Heart left ventricle (tissue), 16 donors: ENCODE data around the gene PRDM8. TPM values are rescaled to one million over a fixed set of nuclear protein-coding genes. Genes with fewer than 3 reads are reported as not detected.
"Not testable (repeated sequence)": the region's sequence is repeated elsewhere in the genome, so short reads cannot be mapped to it uniquely, and the experiment has no call there.

ENCODE experiments used
- ATAC-seq, 4 donors: fragments of 200-7000 bp; cut with Tn5 transposase; one replicate each; pipeline ENCODE4 v1.9.1; 2020 to 2022; ENCODE audit warnings: moderate library complexity in 4 of 4, mild to moderate bottlenecking in 3 of 4, moderate number of reproducible peaks in 1 of 4
- DNase-seq, 5 donors: peaks; one replicate each; pipeline ENCODE4 v3.0.0-alpha.2; 2020
- H3K27ac ChIP-seq, 12 donors: fragments of 200-600 bp; sonication (generic) in 4 of 12; one replicate each; pipeline versions ENCODE4 v1.5.0 to v1.8.0; 2016 to 2022; ENCODE audit warnings: mild to moderate bottlenecking in 2 of 12
- H3K27me3 ChIP-seq, 9 donors: fragments of 200-600 bp; sonication (generic) in 2 of 9; one replicate each; pipeline versions ENCODE4 v1.5.1 to v1.8.0; 2016 to 2022; ENCODE audit warnings: mild to moderate bottlenecking in 3 of 9
- H3K36me3 ChIP-seq, 9 donors: fragments of 200-600 bp; sonication (generic) in 2 of 9; one replicate each; pipeline versions ENCODE4 v1.5.0 to v1.8.0; 2018 to 2022; ENCODE audit warnings: mild to moderate bottlenecking in 2 of 9
- H3K4me1 ChIP-seq, 12 donors: fragments of 200-600 bp; sonication (generic) in 4 of 12; one replicate each; pipeline versions ENCODE4 v1.5.0 to v1.8.0; 2016 to 2022; ENCODE audit warnings: mild to moderate bottlenecking in 3 of 12
- H3K4me3 ChIP-seq, 12 donors: fragments of 200-600 bp; sonication (generic) in 4 of 12; one replicate each; pipeline versions ENCODE4 v1.5.0 to v1.8.0; 2017 to 2022; ENCODE audit warnings: mild to moderate bottlenecking in 9 of 12, moderate library complexity in 4 of 12
- H3K9me3 ChIP-seq, 12 donors: fragments of 200-600 bp; sonication (generic) in 4 of 12; one replicate each; pipeline versions ENCODE4 v1.5.0 to v1.8.0; 2016 to 2022; ENCODE audit warnings: mild to moderate bottlenecking in 1 of 12
- CTCF ChIP-seq, 12 donors: fragments of 200-600 bp; sonication (generic) in 4 of 12; IDR thresholded peaks; one replicate each; pipeline versions ENCODE4 v1.5.0 to v1.8.0; 2018 to 2022; ENCODE audit warnings: antibody characterized with exemption in 12 of 12, mild to moderate bottlenecking in 5 of 12
- POLR2A ChIP-seq, 2 donors: fragments of 450-650 bp; IDR thresholded peaks; one replicate each; pipeline ENCODE4 v1.6.1; 2017; ENCODE audit warnings: antibody characterized with exemption in 2 of 2, mild to moderate bottlenecking in 2 of 2, moderate library complexity in 2 of 2
- WGBS, 4 donors: extraction: QIAGEN DNeasy Blood & Tissue Kit in 2 of 4; methylation state at CpG; one replicate each; pipeline versions ENCODE4 v1.1.5 to v1.1.7; 2013 to 2018; 5-methylcytosine and 5-hydroxymethylcytosine counted together
- intact Hi-C, 10 donors: fragments of 100-400 bp; cut with DNase I; formaldehyde crosslinking; loops; one replicate each; pipeline versions ENCODE4 v1.11.1 to v1.14.2; 2022
- polyA plus RNA-seq, 2 donors: library from polyadenylated mRNA; stranded (reverse); fragments of 200-250 nt; gene quantifications; one replicate each; pipeline ENCODE4 v1.2.3, GENCODE V29; 2013
- total RNA-seq, 9 donors: library from RNA; depleted of rRNA in 2 of 9; stranded (reverse); fragments of >200 nt in 2 of 9; fragmentation: NEBNext Ultra II Directional in 3 of 9; extraction: Animal tissue kit (Norgen Biotek cat#: 25700) in 3 of 9; gene quantifications; one replicate each; pipeline versions ENCODE4 v1.1.0 to v1.2.4, GENCODE V29; 2016 to 2023
- donor health status: ischemic (EF 13 %, LVEDD 7.1; RV severe dilation, severe dysfunction).
- donor health status: healthy with polysubstance abuse.
- donor health status: DM: no; HTN: yes; CAD: no.
- donor health status: DM: no; HTN: no; CAD: no.
- donor health status: ischemic (EF 25% LVEDD 6.9; RV normal size, moderate dysfunction).
- donor health status: ischemic (EF 25% LVEDD 5.7; RV mildly dilated, moderate dysfunction).
- donor health status: healthy.
- donor health status: DM: yes; HTN: yes; CAD: no.
- donor health status: ischemic (EF 35%, LVEDD 5.7; RV mildly dilated, moderate dysfunction).
- donor health status: nonischemic (EF 11% LVEDD 7.7; RV severe dilation, severe dysfunction).
- donor health status: DM: yes; HTN: yes; CAD: no.
- donor health status: PGD.
- donor health status: ischemic (EF 29% LVEDD 5.4; RV normal size, mild dysfunction).
- donor health status: nonischemic (EF 23%, LVEDD 6.1; RV moderate dilation, normal function).

PRDM8 gene
- total and polyA plus RNA-seq, 11 donors, result 0.26 to 1.9 (median 0.80) TPM

GRCh38 chr4:80171656-80172055, 25.6 kb upstream of the PRDM8 start:
- peaks cover 0 to 30% (median 0%) of the 10 kb centered on the region in 12 donors for H3K4me1 ChIP-seq
- 86 to 89% (median 88%) methylated on average over 3 of the region's 3 CpGs for WGBS, 4 donors
- peak overlapping the region in 1 of 12 donors; percentile 75 for H3K27ac ChIP-seq
- ATAC-seq (no peak), DNase-seq (no peak)
- H3K9me3 ChIP-seq, result no peaks in the 10 kb centered on the region
- TF ChIP-seq CTCF (IDR thresholded peaks at IDR 0.05), result no peak
- TF ChIP-seq POLR2A (IDR thresholded peaks at IDR 0.05), result no peak
- intact Hi-C loops, result no loop called here
- peaks cover 0 to 18% (median 0%) of the 10 kb centered on the region in 9 donors for H3K27me3 ChIP-seq
- no peak overlapping the region for H3K4me3 ChIP-seq
- H3K36me3 ChIP-seq, result no peaks in the 10 kb centered on the region

GRCh38 chr4:80172203-80172602, 25.1 kb upstream of the PRDM8 start:
- Histone ChIP-seq H3K36me3 (no peaks in the 10 kb centered on the region), H3K27ac (peak overlapping the region in 1 of 12 donors; percentile 75), H3K4me1 (peaks cover 0 to 30% (median 0%) of the 10 kb centered on the region in 12 donors), H3K9me3 (no peaks in the 10 kb centered on the region), H3K4me3 (no peak overlapping the region), H3K27me3 (peaks cover 0 to 18% (median 0%) of the 10 kb centered on the region in 9 donors)
- DNase-seq (no peak), ATAC-seq (no peak)
- intact Hi-C loops, result no loop called here
- TF ChIP-seq CTCF (IDR thresholded peaks at IDR 0.05) (no peak), POLR2A (IDR thresholded peaks at IDR 0.05) (no peak)
- 79 to 84% (median 82%) methylated on average over 2 of the region's 2 CpGs for WGBS, 4 donors

- TF ChIP-seq POLR2A (IDR thresholded peaks at IDR 0.05) (no peak), CTCF (IDR thresholded peaks at IDR 0.05) (no peak)
- Histone ChIP-seq H3K9me3 (peaks cover 0 to 5% (median 0%) of the 10 kb centered on the region in 12 donors), H3K4me3 (no peak overlapping the region), H3K27me3 (peaks cover 0 to 18% (median 0%) of the 10 kb centered on the region in 9 donors), H3K36me3 (no peaks in the 10 kb centered on the region), H3K4me1 (peaks cover 0 to 30% (median 0%) of the 10 kb centered on the region in 12 donors), H3K27ac (peak overlapping the region in 1 of 12 donors; percentile 69)
- ATAC-seq, result no peak
- DNase-seq, result no peak
- intact Hi-C loops, result no loop called here
These were observed 23.9 kb upstream of the PRDM8 start for GRCh38 chr4:80173401-80173800.

GRCh38 chr4:80173841-80174240, 23.5 kb upstream of the PRDM8 start:
- ATAC-seq, result no peak
- WGBS, 4 donors, result 72 to 86% (median 73%) methylated on average over 2 of the region's 2 CpGs
- Histone ChIP-seq H3K27ac (peak overlapping the region in 2 of 12 donors; percentile 4 to 34), H3K4me3 (no peak overlapping the region), H3K36me3 (no peaks in the 10 kb centered on the region), H3K9me3 (peaks cover 0 to 9% (median 2%) of the 10 kb centered on the region in 12 donors), H3K27me3 (peaks cover 0 to 16% (median 0%) of the 10 kb centered on the region in 9 donors), H3K4me1 (peaks cover 0 to 30% (median 0%) of the 10 kb centered on the region in 12 donors)
- DNase-seq, result no peak
- TF ChIP-seq POLR2A (IDR thresholded peaks at IDR 0.05) (no peak), CTCF (IDR thresholded peaks at IDR 0.05) (no peak)
- intact Hi-C loops, result no loop called here

- Histone ChIP-seq H3K9me3 (peaks cover 0 to 18% (median 9%) of the 10 kb centered on the region in 12 donors), H3K4me1 (peaks cover 0 to 29% (median under 1%) of the 10 kb centered on the region in 12 donors)
- intact Hi-C loops, H3K27ac ChIP-seq, H3K36me3 ChIP-seq, H3K27me3 ChIP-seq, H3K4me3 ChIP-seq, ATAC-seq, DNase-seq: not testable (repeated sequence)
These were observed 19.5 kb upstream of the PRDM8 start for GRCh38 chr4:80177793-80178192.
